Transverse colon (tissue), 4 donors: ENCODE data around the gene SERINC3. TPM values are rescaled to one million over a fixed set of nuclear protein-coding genes. Genes with fewer than 3 reads are reported as not detected.

ENCODE experiments used
- DNase-seq: peaks from one replicate; pipeline ENCODE4 v3.0.0-alpha.2; 2019
- H3K27ac ChIP-seq, 4 donors: fragments of 200-600 bp; sonication (generic); 2 replicates each; pipeline ENCODE4 v1.5.1; 2016 to 2018; ENCODE audit warnings: inconsistent platforms in 4 of 4
- H3K27me3 ChIP-seq: fragments of 200-600 bp; sonication (generic); 2 replicates; pipeline ENCODE4 v1.5.1; 2017; ENCODE audit warnings: inconsistent platforms
- H3K36me3 ChIP-seq, 4 donors: fragments of 200-600 bp; sonication (generic); 2 replicates each; pipeline ENCODE4 v1.5.1; 2017 to 2019; ENCODE audit warnings: inconsistent platforms in 4 of 4
- H3K4me1 ChIP-seq, 4 donors: fragments of 200-600 bp; sonication (generic); 2 replicates each; pipeline ENCODE4 v1.5.1; 2017 to 2020; ENCODE audit warnings: inconsistent platforms in 4 of 4
- H3K4me3 ChIP-seq, 4 donors: fragments of 200-600 bp; sonication (generic); 1 replicate in 1 of 4; 2 replicates in 3 of 4; pipeline versions ENCODE4 v1.5.1 to v1.6.1; 2017 to 2019; ENCODE audit warnings: inconsistent platforms in 4 of 4
- H3K9me3 ChIP-seq, 2 donors: fragments of 200-600 bp; sonication (generic); 2 replicates each; pipeline ENCODE4 v1.5.1; 2017 to 2019; ENCODE audit warnings: inconsistent platforms in 2 of 2
- EP300 ChIP-seq: sonication (generic); formaldehyde crosslinking; IDR thresholded peaks from one replicate; pipeline ENCODE4 v1.6.1; 2017; ENCODE audit warnings: antibody characterized with exemption, low read depth
- POLR2A ChIP-seq: fragments of 450-650 bp; IDR thresholded peaks from one replicate; pipeline ENCODE4 v1.6.1; 2016; ENCODE audit warnings: antibody characterized with exemption, mild to moderate bottlenecking, moderate library complexity
- POLR2AphosphoS5 ChIP-seq, 3 donors: sonication (generic); formaldehyde crosslinking; IDR thresholded peaks; one replicate each; pipeline ENCODE4 v1.6.1; 2016; ENCODE audit warnings: antibody characterized with exemption in 3 of 3
- WGBS, 2 donors: methylation state at CpG; one replicate each; pipeline ENCODE4 v1.1.5; 2018; ENCODE audit warnings: low coverage in 1 of 2; 5-methylcytosine and 5-hydroxymethylcytosine counted together
- in situ Hi-C, 4 donors: fragments of 200-750 bp; cut with MboI; loops; one replicate each; pipeline versions ENCODE4 v1.15.0 to v1.15.1; 2017; ENCODE audit warnings: low sequenced_read_pairs in 3 of 4, low pct_ligation_motif_present in 1 of 4, low pct_unique_long_range_greater_than_20kb in 1 of 4
- intact Hi-C: fragments of 100-400 bp; cut with DNase I; formaldehyde crosslinking; loops from one replicate; pipeline ENCODE4 v1.15.1; 2023; ENCODE audit warnings: low total_unique reads
- total RNA-seq, 4 donors: library from RNA; depleted of rRNA; stranded (reverse); fragments of >200 nt; gene quantifications; one replicate each; pipeline ENCODE4 v1.1.0, GENCODE V29; 2016
- TF ChIP-seq, protein P1 (sequence below), 5 experiments: fragments of 200-600 bp in 3 of 5; fragments of 450-650 bp in 2 of 5; sonication (generic) in 3 of 5; IDR thresholded peaks; 1 replicate in 2 of 5; 2 replicates in 3 of 5; pipeline ENCODE4 v1.5.1; 2016 to 2017; ENCODE audit warnings: antibody characterized with exemption in 5 of 5, inconsistent platforms in 3 of 5, mild to moderate bottlenecking in 2 of 5, moderate library complexity in 1 of 5

The SERINC3 gene
- total RNA-seq, 4 donors from 2014 or later: 19.3 to 85.7 (median 53.1) TPM

DNA sequence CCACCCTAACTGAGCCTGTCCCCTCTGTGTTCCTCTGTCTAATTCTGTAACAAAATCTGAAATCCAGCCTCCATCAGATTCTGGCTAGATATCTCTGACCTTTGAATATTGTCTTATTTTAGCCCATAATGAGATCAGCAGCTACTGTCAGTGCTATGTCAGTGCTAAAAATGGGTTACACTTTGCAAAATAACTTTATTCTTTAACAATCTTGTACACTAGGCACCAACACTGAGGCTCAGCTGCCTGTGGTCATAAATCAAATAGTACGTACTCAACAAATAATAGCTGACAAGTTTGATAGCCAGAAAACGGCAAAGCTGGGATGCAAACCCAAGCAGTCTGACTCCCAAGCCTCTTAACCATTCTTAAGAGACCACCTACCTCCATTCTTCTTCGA is 24.1 kb downstream of the SERINC3 start:
- DNase-seq: no peak
- 54 to 77% methylated on average over 2 to 3 of the region's 3 CpGs for WGBS, 2 donors
- in situ Hi-C loops (no loop called here), intact Hi-C loops (no loop called here)
- TF ChIP-seq POLR2A: no peak
- no peak for TF ChIP-seq EP300
- TF ChIP-seq, protein P1, sequence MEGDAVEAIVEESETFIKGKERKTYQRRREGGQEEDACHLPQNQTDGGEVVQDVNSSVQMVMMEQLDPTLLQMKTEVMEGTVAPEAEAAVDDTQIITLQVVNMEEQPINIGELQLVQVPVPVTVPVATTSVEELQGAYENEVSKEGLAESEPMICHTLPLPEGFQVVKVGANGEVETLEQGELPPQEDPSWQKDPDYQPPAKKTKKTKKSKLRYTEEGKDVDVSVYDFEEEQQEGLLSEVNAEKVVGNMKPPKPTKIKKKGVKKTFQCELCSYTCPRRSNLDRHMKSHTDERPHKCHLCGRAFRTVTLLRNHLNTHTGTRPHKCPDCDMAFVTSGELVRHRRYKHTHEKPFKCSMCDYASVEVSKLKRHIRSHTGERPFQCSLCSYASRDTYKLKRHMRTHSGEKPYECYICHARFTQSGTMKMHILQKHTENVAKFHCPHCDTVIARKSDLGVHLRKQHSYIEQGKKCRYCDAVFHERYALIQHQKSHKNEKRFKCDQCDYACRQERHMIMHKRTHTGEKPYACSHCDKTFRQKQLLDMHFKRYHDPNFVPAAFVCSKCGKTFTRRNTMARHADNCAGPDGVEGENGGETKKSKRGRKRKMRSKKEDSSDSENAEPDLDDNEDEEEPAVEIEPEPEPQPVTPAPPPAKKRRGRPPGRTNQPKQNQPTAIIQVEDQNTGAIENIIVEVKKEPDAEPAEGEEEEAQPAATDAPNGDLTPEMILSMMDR (IDR thresholded peaks at IDR 0.05): no peak
- no peak for TF ChIP-seq POLR2AphosphoS5 (IDR thresholded peaks at IDR 0.05)
- Histone ChIP-seq H3K27me3 (no peaks in the 10 kb centered on the region), H3K36me3 (peaks cover 0 to 81% (median 31%) of the 10 kb centered on the region in 4 donors), H3K4me1 (no peaks in the 10 kb centered on the region), H3K27ac (no peak overlapping the region), H3K9me3 (no peaks in the 10 kb centered on the region), H3K4me3 (no peak overlapping the region)

DNA sequence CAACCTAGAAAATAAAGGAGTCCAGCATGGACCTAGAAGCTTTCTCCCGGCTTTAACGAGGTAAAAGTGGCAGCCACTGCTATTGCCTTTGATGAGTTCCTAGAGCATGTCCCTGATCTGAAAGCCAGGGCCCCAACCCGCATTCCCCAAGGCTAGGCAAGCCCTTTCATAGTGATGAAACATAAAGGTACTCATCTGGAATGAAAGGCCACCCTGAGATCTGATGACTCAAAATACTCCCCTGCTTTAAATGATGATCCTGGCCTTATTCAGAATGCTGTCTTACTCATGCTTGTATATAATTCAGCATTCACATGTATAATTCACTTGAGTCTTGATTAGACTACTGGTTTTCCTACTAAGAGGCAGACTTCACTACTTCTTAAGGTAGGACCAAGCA is 24.9 kb downstream of the SERINC3 start:
- no peak for DNase-seq
- no peak overlapping the region for H3K4me3 ChIP-seq
- peaks cover 0 to 82% (median 27%) of the 10 kb centered on the region in 4 donors for H3K36me3 ChIP-seq
- TF ChIP-seq EP300 (no peak), POLR2AphosphoS5 (IDR thresholded peaks at IDR 0.05) (no peak), POLR2A (no peak)
- TF ChIP-seq, protein P1 (IDR thresholded peaks at IDR 0.05): no peak
- WGBS, 2 donors: 80% methylated on average over 3 of the region's 3 CpGs; no CpG with 5 or more reads in 1 of the 2 donors
- H3K27me3 ChIP-seq: no peaks in the 10 kb centered on the region
- peaks cover 0 to 2% (median 0%) of the 10 kb centered on the region in 4 donors for H3K4me1 ChIP-seq
- H3K9me3 ChIP-seq: no peaks in the 10 kb centered on the region
- intact Hi-C loops: no loop called here
- no peak overlapping the region for H3K27ac ChIP-seq
- in situ Hi-C loops: no loop called here

DNA sequence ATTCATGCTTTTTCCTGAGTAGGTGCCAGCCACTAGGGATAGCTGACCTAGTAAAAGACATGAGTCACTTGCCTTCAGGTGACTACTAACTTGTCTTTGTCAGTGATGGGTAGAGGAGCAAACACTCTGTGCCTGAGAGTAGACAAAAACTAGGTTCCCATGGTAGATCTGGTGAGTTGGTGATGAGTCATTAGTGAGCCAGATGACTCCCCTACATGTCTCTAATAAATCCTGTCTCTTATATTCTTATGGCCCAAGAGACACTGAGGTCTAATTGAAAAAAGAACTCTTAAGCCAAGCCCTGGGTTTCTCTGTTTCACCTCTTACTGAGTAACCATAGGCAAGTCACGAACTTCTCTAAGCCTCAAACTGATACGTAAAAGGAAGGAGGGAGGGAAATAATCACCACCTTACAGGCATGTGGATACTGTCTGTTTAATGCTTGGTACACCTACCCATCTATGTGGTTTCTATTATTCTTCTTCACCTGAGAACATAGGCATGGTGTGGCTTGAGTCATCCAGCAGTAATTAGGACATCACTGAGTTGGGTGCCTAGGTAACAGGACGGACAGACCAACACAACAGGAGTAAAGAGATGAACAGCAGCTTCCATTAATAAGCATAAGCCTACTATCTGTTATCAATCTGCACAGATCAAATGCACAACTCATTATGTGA is 25.9 kb downstream of the SERINC3 start:
- intact Hi-C loops: no loop called here
- TF ChIP-seq POLR2AphosphoS5 (IDR thresholded peaks at IDR 0.05) (no peak), POLR2A (no peak), EP300 (no peak)
- TF ChIP-seq, protein P1 (IDR thresholded peaks at IDR 0.05): no peak
- 82 to 100% methylated on average over 3 of the region's 3 CpGs for WGBS, 2 donors
- Histone ChIP-seq H3K36me3 (peaks cover 0 to 81% (median 22%) of the 10 kb centered on the region in 4 donors), H3K4me1 (peaks cover 0 to 5% (median 0%) of the 10 kb centered on the region in 4 donors), H3K9me3 (no peaks in the 10 kb centered on the region), H3K27me3 (no peaks in the 10 kb centered on the region), H3K4me3 (no peak overlapping the region), H3K27ac (peak overlapping the region in 2 of 4 donors; percentile 7 to 24)
- DNase-seq: no peak
- in situ Hi-C loops: no loop called here

DNA sequence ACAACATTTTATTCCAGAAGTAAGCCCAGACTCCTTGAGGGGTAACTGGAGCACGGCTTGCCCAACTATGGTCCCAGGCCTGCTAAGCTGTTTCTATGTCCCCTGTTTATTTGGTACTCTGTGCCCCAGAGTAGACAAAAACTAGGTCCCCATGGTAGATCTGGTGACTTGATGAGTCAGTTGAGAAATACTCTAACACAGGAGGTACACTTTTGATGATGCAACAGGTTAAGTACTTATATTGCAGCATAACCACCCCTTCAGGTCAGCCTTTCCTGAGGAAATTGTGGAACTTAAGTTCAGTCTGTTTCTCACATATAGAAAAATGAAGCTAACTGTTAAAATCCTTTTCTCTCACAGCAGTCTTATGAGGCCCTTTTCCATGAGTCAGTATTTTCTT is 26.6 kb downstream of the SERINC3 start:
- Histone ChIP-seq H3K27me3 (no peaks in the 10 kb centered on the region), H3K27ac (peak overlapping the region in 2 of 4 donors; percentile 7 to 24), H3K36me3 (peaks cover 0 to 79% (median 20%) of the 10 kb centered on the region in 4 donors), H3K4me1 (peaks cover 0 to 5% (median 0%) of the 10 kb centered on the region in 4 donors), H3K4me3 (no peak overlapping the region), H3K9me3 (no peaks in the 10 kb centered on the region)
- WGBS, 2 donors: 86 to 94% methylated on average over 1 of the region's 1 CpG
- in situ Hi-C loops: no loop called here
- peak in 1 of 3 donors; percentile 22 for TF ChIP-seq POLR2AphosphoS5 (IDR thresholded peaks at IDR 0.05)
- TF ChIP-seq, protein P1 (IDR thresholded peaks at IDR 0.05): no peak
- no peak for DNase-seq
- intact Hi-C loops: no loop called here
